NOMO-1 treated with DMSO at 0.1 percent for 48 hours (cell line): ENCODE measurements around the gene AP4M1.
A peak's percentile ranks its signal among the peaks of the same experiment; 100 is the strongest.
"Not testable (repeated sequence)": the region's sequence is repeated elsewhere in the genome, so short reads cannot be mapped to it uniquely, and the experiment has no call there.

Experiments
- DNase-seq: peaks from one replicate; lab custom pipeline; 2025; ENCODE audit not compliant: unreplicated experiment; lab: John Stamatoyannopoulos, UW

The AP4M1 gene

GRCh38 chr7:100130220-100130607 is 28.8 kb downstream of the AP4M1 start:
- DNase-seq = not testable (repeated sequence)

- peak; percentile 69 for DNase-seq
Measured at GRCh38 chr7:100130608-100131453, 29.4 kb downstream of the AP4M1 start.

- no peak for DNase-seq
Measured at GRCh38 chr7:100132126-100132525, 30.7 kb downstream of the AP4M1 start.

GRCh38 chr7:100132697-100133151 is 31.3 kb downstream of the AP4M1 start:
- peak; percentile 82 for DNase-seq

- DNase-seq = no peak
Measured at GRCh38 chr7:100137851-100138760, 36.7 kb downstream of the AP4M1 start.

GRCh38 chr7:100141555-100141949 is 40.1 kb downstream of the AP4M1 start:
- peak; percentile 94 for DNase-seq

- no peak for DNase-seq
Measured at GRCh38 chr7:100142461-100142860, 41.0 kb downstream of the AP4M1 start.

- DNase-seq = not testable (repeated sequence)
Measured at GRCh38 chr7:100146350-100146749, 44.9 kb downstream of the AP4M1 start.

- no peak for DNase-seq
Measured at GRCh38 chr7:100147278-100147677, 45.8 kb downstream of the AP4M1 start.

GRCh38 chr7:100148225-100148558 is 46.7 kb downstream of the AP4M1 start:
- DNase-seq = no peak

- DNase-seq = peak; percentile 100
Measured at GRCh38 chr7:100148559-100149328, 47.3 kb downstream of the AP4M1 start, which contains the start of gene LAMTOR4. Gene LAMTOR4, plus strand, starts transcription at chr7:100148918. Its CDS starts 55 bp downstream, at chr7:100148973.

- DNase-seq = peak; percentile 98
Measured at GRCh38 chr7:100152404-100152803, 51.0 kb downstream of the AP4M1 start.

- DNase-seq = no peak
Measured at GRCh38 chr7:100152937-100153666, 51.7 kb downstream of the AP4M1 start.

- DNase-seq = no peak
Measured at GRCh38 chr7:100153708-100154535, 52.5 kb downstream of the AP4M1 start.

GRCh38 chr7:100154651-100155491 is 53.4 kb downstream of the AP4M1 start:
- DNase-seq = no peak

- DNase-seq = no peak
Measured at GRCh38 chr7:100155553-100156317, 54.3 kb downstream of the AP4M1 start.

GRCh38 chr7:100156331-100157068 is 55.1 kb downstream of the AP4M1 start:
- DNase-seq = peak; percentile 40
